Fibroblast of villous mesenchyme (primary cell): Measurements from ENCODE around the gene SLC25A23. TPM values are rescaled to one million over a fixed set of nuclear protein-coding genes. Genes with fewer than 3 reads are reported as not detected.

Experiments
- DNase-seq: peaks from one replicate; pipeline ENCODE4 v3.0.0-alpha.2; 2010; ENCODE audit warnings: low read depth
- H3K4me3 ChIP-seq: 2 replicates; pipeline ENCODE4 v1.5.1; 2011; ENCODE audit warnings: low read depth, mild to moderate bottlenecking, low read length
- CTCF ChIP-seq: IDR thresholded peaks from 2 replicates; pipeline ENCODE4 v1.5.1; 2012; ENCODE audit warnings: low read depth, mild to moderate bottlenecking, low read length; ENCODE audit not compliant: insufficient read depth
- total RNA-seq: library from RNA; depleted of rRNA; stranded (reverse); fragments of >200 nt; gene quantifications from 2 replicates; pipeline ENCODE4 v1.2.3, GENCODE V29; 2012

SLC25A23 gene
- total RNA-seq, 1 donor = 33.2 TPM

DNA sequence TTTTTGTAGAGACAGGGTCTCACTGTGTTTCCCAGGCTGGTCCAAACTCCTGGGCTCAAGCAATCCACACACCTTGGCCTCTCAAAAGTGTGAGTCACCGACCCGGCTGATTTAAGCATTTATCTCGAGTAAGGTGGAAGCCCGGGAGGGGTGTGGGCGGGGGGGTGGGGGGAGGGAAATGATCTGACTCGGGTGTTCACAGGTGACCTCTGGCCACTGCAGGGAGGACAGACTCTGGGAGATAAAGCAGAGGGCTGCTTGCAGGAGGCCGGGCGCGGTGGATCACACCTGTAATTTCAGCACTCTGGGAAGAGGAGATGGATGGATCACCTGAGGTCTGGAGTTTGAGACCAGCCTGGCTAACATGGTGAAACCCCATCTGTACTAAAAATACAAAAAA, 14.1 kb upstream of the SLC25A23 start:
- no peak for TF ChIP-seq CTCF
- H3K4me3 ChIP-seq = no peak overlapping the region
- no peak for DNase-seq

DNA sequence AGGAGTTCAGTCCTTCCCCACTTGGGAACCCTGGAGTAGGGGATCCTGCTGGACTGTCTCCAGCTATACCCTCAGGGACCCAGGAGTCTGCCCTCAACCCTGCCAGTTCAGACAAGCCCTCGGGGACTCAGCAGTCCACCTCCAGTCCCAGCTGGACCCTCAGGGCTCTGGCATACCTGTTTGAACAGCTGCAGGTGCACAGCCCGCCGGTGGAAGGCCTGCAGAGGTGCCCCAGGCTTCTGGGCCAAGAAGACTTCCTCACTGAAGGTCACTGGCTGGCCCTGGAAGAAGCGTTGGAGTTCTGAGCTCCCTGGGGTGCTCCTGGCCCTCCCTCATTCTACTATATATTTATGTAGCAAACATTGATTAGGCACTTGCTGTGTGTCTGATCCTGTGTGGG, 13.1 kb upstream of the SLC25A23 start:
- TF ChIP-seq CTCF = no peak
- no peak for DNase-seq
- H3K4me3 ChIP-seq = no peak overlapping the region

DNA sequence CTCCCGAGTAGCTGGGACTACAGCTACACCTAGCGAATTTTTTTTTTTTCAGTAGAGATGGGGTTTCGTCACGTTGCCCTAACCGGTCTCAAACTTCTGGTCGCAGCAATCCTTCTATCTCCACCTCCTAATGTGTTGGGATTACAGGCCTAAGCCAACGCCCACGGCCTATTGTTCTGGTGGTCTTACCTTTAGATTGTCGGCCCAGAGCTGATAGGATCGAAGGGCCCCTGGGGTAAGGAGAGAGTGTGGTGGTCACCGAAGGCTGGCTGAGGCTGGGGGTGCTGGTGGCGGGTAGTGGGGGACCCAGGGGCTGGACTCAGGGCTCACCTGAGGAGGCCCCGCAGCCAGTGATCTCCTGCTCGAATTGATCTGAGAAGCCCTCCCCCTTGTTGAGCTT, 11.5 kb upstream of the SLC25A23 start:
- no peak for DNase-seq
- TF ChIP-seq CTCF = no peak
- no peak overlapping the region for H3K4me3 ChIP-seq

DNA sequence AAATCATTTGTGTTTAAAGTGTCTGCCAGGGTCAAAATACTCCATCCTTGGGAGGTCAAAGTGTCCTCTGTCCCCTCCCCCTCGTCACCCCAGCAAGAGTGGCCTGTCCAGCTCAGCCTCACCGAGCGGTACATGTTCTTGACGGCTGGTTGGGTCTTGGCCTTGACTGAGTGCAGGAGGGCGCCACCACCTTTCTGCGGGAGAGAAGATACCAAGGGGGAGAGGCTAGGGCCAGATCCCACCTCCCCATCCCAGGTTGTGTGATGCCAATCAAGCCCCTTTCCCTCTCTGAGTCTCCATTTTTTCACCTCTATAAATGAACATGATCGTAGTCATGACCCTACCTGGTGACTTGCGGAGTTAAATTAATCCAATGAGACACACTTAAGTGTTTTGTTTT, 10.6 kb upstream of the SLC25A23 start:
- TF ChIP-seq CTCF = no peak
- DNase-seq = no peak
- no peak overlapping the region for H3K4me3 ChIP-seq

- TF ChIP-seq CTCF = no peak
- no peak for DNase-seq
- H3K4me3 ChIP-seq = no peak overlapping the region
Measured at GRCh38 chr19:6467384-6467783, 7.8 kb upstream of the SLC25A23 start.

DNA sequence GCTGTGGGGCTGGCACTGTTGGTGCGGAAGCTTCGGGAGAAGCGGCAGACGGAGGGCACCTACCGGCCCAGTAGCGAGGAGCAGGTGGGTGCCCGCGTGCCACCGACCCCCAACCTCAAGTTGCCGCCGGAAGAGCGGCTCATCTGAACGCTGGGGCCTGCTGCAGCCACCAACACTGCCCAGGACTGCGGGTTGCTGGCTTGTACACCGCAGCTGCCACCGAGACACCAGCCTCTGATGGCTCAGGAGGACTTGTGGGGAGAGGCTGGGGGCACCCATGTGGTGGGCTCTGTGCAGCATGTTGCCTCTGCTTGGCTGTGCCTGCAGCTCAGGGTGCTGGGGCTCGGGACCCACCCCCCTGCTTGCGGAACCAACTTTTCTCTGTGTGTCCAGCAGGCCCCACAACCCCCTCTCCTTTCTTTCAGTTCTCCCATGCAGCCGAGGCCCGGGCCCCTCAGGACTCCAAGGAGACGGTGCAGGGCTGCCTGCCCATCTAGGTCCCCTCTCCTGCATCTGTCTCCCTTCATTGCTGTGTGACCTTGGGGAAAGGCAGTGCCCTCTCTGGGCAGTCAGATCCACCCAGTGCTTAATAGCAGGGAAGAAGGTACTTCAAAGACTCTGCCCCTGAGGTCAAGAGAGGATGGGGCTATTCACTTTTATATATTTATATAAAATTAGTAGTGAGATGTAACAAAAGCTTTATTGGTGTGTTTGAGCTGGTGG, 7.1 kb upstream of the SLC25A23 start:
- no peak for TF ChIP-seq CTCF
- no peak overlapping the region for H3K4me3 ChIP-seq
- no peak for DNase-seq

DNA sequence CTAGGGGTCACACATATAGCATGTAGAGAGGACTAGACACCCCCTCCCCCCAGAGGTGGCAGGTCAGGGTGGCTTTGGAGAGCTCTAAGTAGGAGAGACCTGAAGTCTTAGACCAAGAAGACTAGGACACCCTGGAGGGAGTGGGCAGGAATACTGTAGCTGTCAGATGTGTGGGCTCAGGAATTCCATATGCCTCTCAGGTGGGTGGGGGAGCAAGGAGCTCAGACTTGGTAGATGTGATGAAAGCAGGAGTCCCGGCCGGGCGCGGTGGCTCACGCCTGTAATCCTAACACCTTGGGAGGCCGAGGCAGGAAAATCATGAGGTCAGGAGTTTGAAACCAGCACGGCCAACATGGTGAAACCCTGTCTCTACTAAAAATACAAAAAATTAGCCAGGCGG, 6.1 kb upstream of the SLC25A23 start:
- H3K4me3 ChIP-seq = no peak overlapping the region
- TF ChIP-seq CTCF = no peak
- no peak for DNase-seq
